Tibial artery (tissue), 4 donors: Measurements from ENCODE around the gene PPFIA4.

Experiments used
- DNase-seq, 2 donors: peaks; one replicate each; pipeline ENCODE4 v3.0.0-alpha.2; 2019
- H3K27ac ChIP-seq, 2 donors: fragments of 200-600 bp; sonication (generic) in 1 of 2; 1 replicate in 1 of 2; 2 replicates in 1 of 2; pipeline ENCODE4 v1.5.1; 2018 to 2019; ENCODE audit warnings: mild to moderate bottlenecking in 1 of 2
- H3K27me3 ChIP-seq, 2 donors: fragments of 200-600 bp; sonication (generic) in 1 of 2; one replicate each; pipeline versions ENCODE4 v1.5.1 to v1.6.0; 2016 to 2019
- H3K36me3 ChIP-seq, 3 donors: fragments of 200-600 bp; sonication (generic) in 2 of 3; one replicate each; pipeline ENCODE4 v1.5.1; 2016 to 2019; ENCODE audit warnings: mild to moderate bottlenecking in 2 of 3
- H3K4me1 ChIP-seq, 4 donors: fragments of 200-600 bp; sonication (generic) in 2 of 4; 1 replicate in 3 of 4; 2 replicates in 1 of 4; pipeline ENCODE4 v1.5.1; 2016 to 2019
- H3K4me3 ChIP-seq, 2 donors: fragments of 200-600 bp; sonication (generic) in 1 of 2; 1 replicate in 1 of 2; 2 replicates in 1 of 2; pipeline ENCODE4 v1.5.1; 2018 to 2019; ENCODE audit warnings: mild to moderate bottlenecking in 2 of 2
- H3K9me3 ChIP-seq, 3 donors: fragments of 200-600 bp; sonication (generic) in 1 of 3; one replicate each; pipeline ENCODE4 v1.5.1; 2016 to 2019
- intact Hi-C: fragments of 100-400 bp; cut with DNase I; formaldehyde crosslinking; loops from one replicate; pipeline ENCODE4 v1.15.0; 2023; ENCODE audit warnings: low total_unique reads
- TF ChIP-seq, protein P1 (sequence below), 2 experiments: fragments of 200-600 bp in 1 of 2; fragments of 450-650 bp in 1 of 2; IDR thresholded peaks; one replicate each; pipeline ENCODE4 v1.5.1; 2017 to 2019; ENCODE audit warnings: antibody characterized with exemption in 2 of 2, mild to moderate bottlenecking in 1 of 2, moderate library complexity in 1 of 2

The PPFIA4 gene

DNA sequence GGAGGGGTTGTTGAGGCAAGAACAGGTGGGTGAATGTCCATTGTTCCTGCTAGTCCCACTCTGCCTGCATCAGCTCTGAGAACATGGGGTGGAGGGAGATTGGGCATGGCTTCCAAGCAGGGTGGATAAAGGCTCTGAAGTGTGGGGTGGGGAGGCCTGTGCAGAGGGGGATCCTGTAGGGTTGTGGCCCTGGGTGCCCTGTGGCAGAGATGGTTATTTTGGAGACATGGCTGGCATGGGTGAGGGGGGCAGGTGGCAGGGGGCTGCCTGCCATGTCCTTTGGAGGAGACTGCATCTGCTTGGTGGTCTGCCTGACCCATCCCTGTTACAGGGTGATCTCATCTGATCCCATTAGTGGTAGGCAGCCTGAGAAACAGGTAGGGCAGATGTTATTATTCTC is 48.3 kb downstream of the PPFIA4 start:
- Histone ChIP-seq H3K4me3 (no peak overlapping the region), H3K27me3 (peaks cover 0 to 28% of the 10 kb centered on the region in 2 donors), H3K4me1 (peaks cover 0 to 8% (median 5%) of the 10 kb centered on the region in 4 donors), H3K36me3 (no peaks in the 10 kb centered on the region), H3K27ac (no peak overlapping the region), H3K9me3 (no peaks in the 10 kb centered on the region)
- intact Hi-C loops: no loop called here
- TF ChIP-seq, protein P1, sequence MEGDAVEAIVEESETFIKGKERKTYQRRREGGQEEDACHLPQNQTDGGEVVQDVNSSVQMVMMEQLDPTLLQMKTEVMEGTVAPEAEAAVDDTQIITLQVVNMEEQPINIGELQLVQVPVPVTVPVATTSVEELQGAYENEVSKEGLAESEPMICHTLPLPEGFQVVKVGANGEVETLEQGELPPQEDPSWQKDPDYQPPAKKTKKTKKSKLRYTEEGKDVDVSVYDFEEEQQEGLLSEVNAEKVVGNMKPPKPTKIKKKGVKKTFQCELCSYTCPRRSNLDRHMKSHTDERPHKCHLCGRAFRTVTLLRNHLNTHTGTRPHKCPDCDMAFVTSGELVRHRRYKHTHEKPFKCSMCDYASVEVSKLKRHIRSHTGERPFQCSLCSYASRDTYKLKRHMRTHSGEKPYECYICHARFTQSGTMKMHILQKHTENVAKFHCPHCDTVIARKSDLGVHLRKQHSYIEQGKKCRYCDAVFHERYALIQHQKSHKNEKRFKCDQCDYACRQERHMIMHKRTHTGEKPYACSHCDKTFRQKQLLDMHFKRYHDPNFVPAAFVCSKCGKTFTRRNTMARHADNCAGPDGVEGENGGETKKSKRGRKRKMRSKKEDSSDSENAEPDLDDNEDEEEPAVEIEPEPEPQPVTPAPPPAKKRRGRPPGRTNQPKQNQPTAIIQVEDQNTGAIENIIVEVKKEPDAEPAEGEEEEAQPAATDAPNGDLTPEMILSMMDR (IDR thresholded peaks at IDR 0.05): no peak
- no peak for DNase-seq

DNA sequence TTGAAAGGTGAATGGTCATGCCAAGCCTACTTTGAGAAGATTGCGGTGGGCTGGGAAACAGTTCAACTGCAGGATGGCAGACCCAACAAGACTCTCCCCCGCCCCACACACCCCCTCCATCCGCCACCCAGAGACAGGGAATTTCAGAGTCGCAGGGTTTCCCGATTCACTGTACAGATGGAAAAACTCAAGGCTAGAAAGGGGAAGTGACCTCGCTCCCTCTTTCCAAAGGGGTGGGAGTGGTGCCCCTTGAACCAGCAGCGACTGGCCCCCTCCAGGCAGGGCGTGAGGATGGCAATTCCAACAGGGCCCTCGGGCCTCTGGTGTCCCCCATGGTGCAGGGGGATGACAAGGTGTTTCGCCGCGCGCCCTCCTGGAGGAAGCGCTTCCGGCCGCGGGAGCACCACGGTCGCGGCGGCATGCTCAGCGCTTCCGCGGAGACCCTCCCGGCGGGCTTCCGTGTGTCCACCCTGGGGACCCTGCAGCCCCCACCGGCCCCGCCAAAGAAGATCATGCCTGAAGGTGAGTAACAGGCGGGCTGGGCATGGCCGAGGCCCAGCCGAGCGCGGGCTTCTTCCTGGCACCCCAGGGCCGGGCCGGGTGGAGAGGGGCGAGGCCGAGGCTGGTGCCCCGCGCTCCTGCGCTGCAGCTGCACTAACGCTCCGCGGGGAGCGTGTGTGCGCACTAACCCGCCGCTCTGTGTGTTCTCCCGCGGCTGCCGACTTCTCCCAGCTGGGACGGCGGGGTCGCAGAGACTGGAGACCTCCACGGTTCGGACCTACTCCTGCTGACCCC is 49.1 kb downstream of the PPFIA4 start:
- Histone ChIP-seq H3K36me3 (no peaks in the 10 kb centered on the region), H3K4me1 (peaks cover 0 to 6% (median 0%) of the 10 kb centered on the region in 4 donors), H3K4me3 (peak overlapping the region; percentile 20 to 36), H3K27ac (no peak overlapping the region), H3K9me3 (no peaks in the 10 kb centered on the region), H3K27me3 (peaks cover 0 to 30% of the 10 kb centered on the region in 2 donors)
- TF ChIP-seq, protein P1 (IDR thresholded peaks at IDR 0.05): no peak
- intact Hi-C loops: no loop called here
- no peak for DNase-seq

DNA sequence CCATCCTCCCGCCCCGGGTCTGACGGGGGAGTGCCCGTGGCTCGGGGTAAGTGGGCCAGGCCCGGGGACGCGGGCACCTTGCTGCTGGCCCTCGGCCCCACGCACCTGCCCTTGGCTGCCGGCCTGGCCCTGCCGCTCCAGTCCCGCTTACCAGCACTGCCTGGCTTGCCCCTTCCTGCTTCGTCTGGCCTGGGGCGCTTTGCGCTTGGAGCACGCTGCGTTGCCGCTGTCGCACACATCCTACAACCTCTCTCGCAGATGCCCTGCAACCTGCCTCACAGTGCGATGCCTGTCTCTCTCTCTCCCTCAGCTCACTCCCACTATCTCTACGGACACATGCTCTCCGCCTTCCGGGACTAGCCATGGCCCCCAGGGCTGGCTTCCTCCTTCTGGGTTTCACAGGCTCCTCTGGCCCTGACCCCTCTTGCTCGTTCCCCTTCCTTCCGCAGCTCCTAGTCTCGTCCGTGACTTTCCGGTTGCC is 49.8 kb downstream of the PPFIA4 start:
- no peak overlapping the region for H3K27ac ChIP-seq
- peaks cover 0 to 33% of the 10 kb centered on the region in 2 donors for H3K27me3 ChIP-seq
- H3K4me1 ChIP-seq: peaks cover 0 to 6% (median 0%) of the 10 kb centered on the region in 4 donors
- TF ChIP-seq, protein P1 (IDR thresholded peaks at IDR 0.05): no peak
- peak overlapping the region; percentile 20 to 36 for H3K4me3 ChIP-seq
- no peaks in the 10 kb centered on the region for H3K9me3 ChIP-seq
- no peaks in the 10 kb centered on the region for H3K36me3 ChIP-seq
- intact Hi-C loops: no loop called here
- DNase-seq: peak in 1 of 2 donors; percentile 41

DNA sequence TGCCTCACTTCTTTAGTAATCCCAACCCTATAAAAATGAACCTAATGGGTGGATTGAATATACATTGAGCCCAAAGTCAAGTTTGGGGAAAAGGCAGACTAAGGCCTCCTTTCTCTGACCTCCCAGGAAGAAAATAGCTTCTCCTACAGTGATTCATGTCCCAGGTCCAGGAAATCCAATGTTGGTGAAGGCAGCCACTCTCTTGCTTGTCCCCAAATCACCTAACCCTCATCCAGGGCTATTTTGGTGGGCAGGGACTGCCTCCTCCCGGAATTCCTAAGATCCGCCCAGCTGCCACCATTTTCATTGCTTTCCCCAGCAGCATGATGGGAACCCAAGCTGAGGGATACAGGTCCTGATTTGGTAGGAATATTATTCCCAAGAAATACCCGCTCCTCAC is 51.1 kb downstream of the PPFIA4 start:
- TF ChIP-seq, protein P1 (IDR thresholded peaks at IDR 0.05): no peak
- Histone ChIP-seq H3K4me3 (no peak overlapping the region), H3K4me1 (peaks cover 0 to 6% (median 0%) of the 10 kb centered on the region in 4 donors), H3K27me3 (peaks cover 0 to 44% of the 10 kb centered on the region in 2 donors), H3K27ac (no peak overlapping the region), H3K9me3 (no peaks in the 10 kb centered on the region), H3K36me3 (no peaks in the 10 kb centered on the region)
- intact Hi-C loops: no loop called here
- DNase-seq: no peak

DNA sequence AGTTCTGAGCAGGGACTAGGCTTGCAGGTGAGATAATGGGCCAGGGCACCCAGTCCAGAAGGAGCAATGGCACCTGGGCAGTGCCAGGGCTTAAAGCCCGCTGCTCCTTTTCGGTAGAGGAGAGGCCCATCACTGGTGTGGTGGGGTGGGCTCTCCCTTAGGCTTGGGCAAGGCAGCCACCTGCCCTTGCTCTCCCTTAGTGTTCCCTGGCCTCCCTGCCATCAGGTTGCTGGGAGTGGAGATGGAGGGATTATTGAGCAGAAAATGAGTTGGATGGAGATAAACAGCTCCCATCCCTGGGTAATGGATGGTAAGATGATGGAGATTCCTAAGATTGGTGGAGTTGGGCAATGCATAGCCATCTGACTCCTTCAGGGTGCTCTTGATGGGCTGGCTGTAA is 51.7 kb downstream of the PPFIA4 start:
- intact Hi-C loops: no loop called here
- peaks cover 0 to 45% of the 10 kb centered on the region in 2 donors for H3K27me3 ChIP-seq
- H3K4me1 ChIP-seq: peaks cover 0 to 6% (median 0%) of the 10 kb centered on the region in 4 donors
- H3K4me3 ChIP-seq: no peak overlapping the region
- no peaks in the 10 kb centered on the region for H3K36me3 ChIP-seq
- no peak for DNase-seq
- H3K9me3 ChIP-seq: no peaks in the 10 kb centered on the region
- TF ChIP-seq, protein P1 (IDR thresholded peaks at IDR 0.05): no peak
- H3K27ac ChIP-seq: no peak overlapping the region
